Stomach (tissue), 4 donors: ENCODE measurements around the gene CCDC172.

Experiments used
- POLR2A ChIP-seq, 4 donors: fragments of 450-650 bp; IDR thresholded peaks; one replicate each; pipeline ENCODE4 v1.6.1; 2016; ENCODE audit warnings: antibody characterized with exemption in 4 of 4, control low read depth in 2 of 4, mild to moderate bottlenecking in 1 of 4, moderate library complexity in 1 of 4
- POLR2AphosphoS5 ChIP-seq, 3 donors: sonication (generic); formaldehyde crosslinking; IDR thresholded peaks; one replicate each; pipeline ENCODE4 v1.6.1; 2016; ENCODE audit warnings: antibody characterized with exemption in 3 of 3
- TF ChIP-seq, protein P1 (sequence below), 7 experiments: fragments of 450-650 bp in 4 of 7; fragments of 200-600 bp in 3 of 7; sonication (generic) in 3 of 7; IDR thresholded peaks; one replicate each; pipeline ENCODE4 v1.5.1; 2016 to 2019; ENCODE audit warnings: antibody characterized with exemption in 7 of 7, control low read depth in 2 of 7, mild to moderate bottlenecking in 1 of 7

DNA sequence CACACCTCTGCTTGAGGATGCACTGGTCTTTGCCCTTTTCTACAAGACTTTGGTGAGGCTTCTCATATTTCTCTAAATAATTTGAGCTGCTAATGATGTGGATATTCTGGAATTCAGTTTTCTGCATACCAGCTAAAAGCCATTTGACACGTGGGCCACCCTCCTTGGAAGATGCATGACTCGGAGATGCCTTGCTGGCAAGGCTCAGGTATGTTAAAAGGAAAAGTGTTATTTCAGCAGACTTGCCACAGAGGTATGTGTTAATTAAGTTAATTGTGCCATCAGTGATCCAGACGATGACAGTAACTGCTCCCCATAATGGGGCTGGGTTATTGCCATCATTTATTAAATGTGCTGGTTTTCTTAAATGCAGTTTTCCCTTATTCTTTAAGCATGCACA, 42.5 kb upstream of the CCDC172 start:
- TF ChIP-seq, protein P1, sequence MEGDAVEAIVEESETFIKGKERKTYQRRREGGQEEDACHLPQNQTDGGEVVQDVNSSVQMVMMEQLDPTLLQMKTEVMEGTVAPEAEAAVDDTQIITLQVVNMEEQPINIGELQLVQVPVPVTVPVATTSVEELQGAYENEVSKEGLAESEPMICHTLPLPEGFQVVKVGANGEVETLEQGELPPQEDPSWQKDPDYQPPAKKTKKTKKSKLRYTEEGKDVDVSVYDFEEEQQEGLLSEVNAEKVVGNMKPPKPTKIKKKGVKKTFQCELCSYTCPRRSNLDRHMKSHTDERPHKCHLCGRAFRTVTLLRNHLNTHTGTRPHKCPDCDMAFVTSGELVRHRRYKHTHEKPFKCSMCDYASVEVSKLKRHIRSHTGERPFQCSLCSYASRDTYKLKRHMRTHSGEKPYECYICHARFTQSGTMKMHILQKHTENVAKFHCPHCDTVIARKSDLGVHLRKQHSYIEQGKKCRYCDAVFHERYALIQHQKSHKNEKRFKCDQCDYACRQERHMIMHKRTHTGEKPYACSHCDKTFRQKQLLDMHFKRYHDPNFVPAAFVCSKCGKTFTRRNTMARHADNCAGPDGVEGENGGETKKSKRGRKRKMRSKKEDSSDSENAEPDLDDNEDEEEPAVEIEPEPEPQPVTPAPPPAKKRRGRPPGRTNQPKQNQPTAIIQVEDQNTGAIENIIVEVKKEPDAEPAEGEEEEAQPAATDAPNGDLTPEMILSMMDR (IDR thresholded peaks at IDR 0.05): no peak
- no peak for TF ChIP-seq POLR2A (IDR thresholded peaks at IDR 0.05)
- TF ChIP-seq POLR2AphosphoS5 (IDR thresholded peaks at IDR 0.05): no peak
